OCI-LY1 (cell line): ENCODE data around the gene UQCR10.

ENCODE experiments used
- H2AFZ ChIP-seq: fragments of 200-600 bp; sonication (generic), shearing (Covaris generic); 2 replicates; pipeline ENCODE4 v1.6.0; 2014; ENCODE audit warnings: antibody characterized with exemption, mild to moderate bottlenecking, low read length
- H3F3A ChIP-seq: fragments of 200-600 bp; sonication (generic), shearing (Covaris generic); 2 replicates; pipeline ENCODE4 v1.6.0; 2014; ENCODE audit warnings: mild to moderate bottlenecking, antibody characterized with exemption, low read length, moderate library complexity; ENCODE audit not compliant: insufficient read depth
- H3K27ac ChIP-seq: fragments of 200-600 bp; sonication (generic); 2 replicates; pipeline ENCODE4 v1.5.1; 2014; ENCODE audit warnings: low read length, mixed run types, mild to moderate bottlenecking, low read depth; ENCODE audit not compliant: poor library complexity, severe bottlenecking
- H3K27me3 ChIP-seq: fragments of 200-600 bp; sonication (generic); 2 replicates; pipeline ENCODE4 v1.6.0; 2014; ENCODE audit warnings: antibody characterized with exemption, mild to moderate bottlenecking, low read length, moderate library complexity; ENCODE audit not compliant: insufficient read depth
- H3K36me3 ChIP-seq: fragments of 200-600 bp; sonication (generic); 2 replicates; pipeline ENCODE4 v1.6.1; 2014; ENCODE audit warnings: mild to moderate bottlenecking, antibody characterized with exemption, low read length, moderate library complexity, mixed read lengths; ENCODE audit not compliant: insufficient read depth
- H3K4me1 ChIP-seq: fragments of 200-600 bp; sonication (generic); 2 replicates; pipeline ENCODE4 v1.5.1; 2014; ENCODE audit warnings: mild to moderate bottlenecking, low read length, moderate library complexity; ENCODE audit not compliant: insufficient read depth, severe bottlenecking
- H3K4me2 ChIP-seq: fragments of 200-600 bp; sonication (generic), shearing (Covaris generic); 2 replicates; pipeline ENCODE4 v1.6.1; 2014; ENCODE audit warnings: low read length
- H3K4me3 ChIP-seq: fragments of 200-600 bp; sonication (generic); 2 replicates; pipeline ENCODE4 v1.5.1; 2014; ENCODE audit warnings: low read length, low read depth, mild to moderate bottlenecking, mixed read lengths; ENCODE audit not compliant: poor library complexity, severe bottlenecking
- H3K79me2 ChIP-seq: fragments of 200-600 bp; shearing (Covaris generic); 2 replicates; pipeline ENCODE4 v1.6.1; 2016; ENCODE audit warnings: mixed run types, low read length, mixed read lengths; ENCODE audit not compliant: insufficient read depth
- H3K9ac ChIP-seq: fragments of 200-600 bp; sonication (generic), shearing (Covaris generic); 2 replicates; pipeline ENCODE4 v1.6.1; 2014; ENCODE audit warnings: mild to moderate bottlenecking, low read length, mixed read lengths
- H3K9me2 ChIP-seq: fragments of 200-600 bp; sonication (generic), shearing (Covaris generic); 2 replicates; pipeline ENCODE4 v1.6.1; 2014; ENCODE audit warnings: low read depth, mild to moderate bottlenecking, low read length, mixed read lengths
- H3K9me3 ChIP-seq: fragments of 200-600 bp; shearing (Covaris generic); 2 replicates; pipeline ENCODE4 v1.6.1; 2014; ENCODE audit warnings: low read length, mixed read lengths
- H4K20me1 ChIP-seq: fragments of 200-600 bp; sonication (generic), shearing (Covaris generic); 2 replicates; pipeline ENCODE4 v1.6.0; 2016; ENCODE audit warnings: mild to moderate bottlenecking, low read length; ENCODE audit not compliant: insufficient read depth
- CTCF ChIP-seq: fragments of 200-600 bp; sonication (generic), shearing (Covaris generic); IDR thresholded peaks from 2 replicates; pipeline ENCODE4 v1.5.1; 2017; ENCODE audit warnings: mild to moderate bottlenecking, antibody characterized with exemption, low read length, moderate library complexity, mixed read lengths
- EZH2 ChIP-seq: fragments of 200-600 bp; sonication (generic), shearing (Covaris generic); IDR thresholded peaks from 2 replicates; pipeline ENCODE4 v1.8.0; 2017; ENCODE audit warnings: borderline replicate concordance, mixed run types, mild to moderate bottlenecking, antibody characterized with exemption, low read length, moderate library complexity, mixed read lengths

UQCR10 gene

GRCh38 chr22:29790061-29790460 is 22.9 kb downstream of the UQCR10 start:
- Histone ChIP-seq H3K4me2 (no peak overlapping the region), H2AFZ (no peak overlapping the region), H3K9me3 (no peaks in the 10 kb centered on the region), H3K36me3 (peaks cover 61% of the 10 kb centered on the region), H3K79me2 (no peaks in the 10 kb centered on the region), H3K4me1 (no peaks in the 10 kb centered on the region), H3K27ac (no peak overlapping the region), H3K27me3 (no peaks in the 10 kb centered on the region), H3K4me3 (no peak overlapping the region), H3K9me2 (no peaks in the 10 kb centered on the region), H4K20me1 (no peaks in the 10 kb centered on the region), H3K9ac (no peak overlapping the region), H3F3A (no peaks in the 10 kb centered on the region)
- TF ChIP-seq CTCF (no peak), EZH2 (no peak)

DNA sequence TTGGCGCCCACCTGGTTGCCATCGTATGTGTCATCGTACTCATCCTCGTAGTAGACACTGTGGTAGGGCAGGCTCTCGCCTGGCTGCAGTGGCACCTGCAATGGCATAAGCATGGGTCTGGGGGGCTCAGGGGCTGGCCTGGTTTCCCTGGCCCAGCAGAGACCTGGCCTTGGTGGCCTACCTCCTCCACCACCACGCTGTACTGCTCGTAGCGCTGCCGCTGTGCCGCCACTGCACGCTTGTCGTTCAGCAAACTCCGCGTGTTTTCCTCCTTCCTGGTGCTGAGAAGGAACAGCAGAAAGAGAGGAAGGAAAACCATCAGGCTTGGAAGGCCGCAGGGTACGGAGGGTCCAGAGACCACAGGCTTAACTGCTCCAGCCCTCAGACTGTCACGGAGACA is 26.2 kb downstream of the UQCR10 start:
- TF ChIP-seq EZH2 (no peak), CTCF (no peak)
- H3K36me3 ChIP-seq = peaks cover 68% of the 10 kb centered on the region

GRCh38 chr22:29795663-29796062 is 28.5 kb downstream of the UQCR10 start:
- H3K9me2 ChIP-seq = no peaks in the 10 kb centered on the region
- no peaks in the 10 kb centered on the region for H3K4me1 ChIP-seq
- H4K20me1 ChIP-seq = no peaks in the 10 kb centered on the region
- no peak overlapping the region for H3K27ac ChIP-seq
- no peak overlapping the region for H3K9ac ChIP-seq
- no peaks in the 10 kb centered on the region for H3K9me3 ChIP-seq
- H3K79me2 ChIP-seq = no peaks in the 10 kb centered on the region
- no peak overlapping the region for H3K4me2 ChIP-seq
- no peaks in the 10 kb centered on the region for H3K27me3 ChIP-seq
- peaks cover 68% of the 10 kb centered on the region for H3K36me3 ChIP-seq
- TF ChIP-seq EZH2 = no peak
- TF ChIP-seq CTCF = no peak
- no peak overlapping the region for H3K4me3 ChIP-seq
- H2AFZ ChIP-seq = no peak overlapping the region
- H3F3A ChIP-seq = no peaks in the 10 kb centered on the region

More for the DNA sequence above, 26.2 kb downstream of the UQCR10 start:
- Histone ChIP-seq H3K9me3 (no peaks in the 10 kb centered on the region), H3K27me3 (no peaks in the 10 kb centered on the region), H2AFZ (no peak overlapping the region), H3K27ac (no peak overlapping the region), H3K9me2 (no peaks in the 10 kb centered on the region), H3K9ac (no peak overlapping the region), H3K79me2 (no peaks in the 10 kb centered on the region), H4K20me1 (no peaks in the 10 kb centered on the region), H3F3A (no peaks in the 10 kb centered on the region), H3K4me1 (no peaks in the 10 kb centered on the region), H3K4me3 (no peak overlapping the region), H3K4me2 (no peak overlapping the region)
